Activated naive CD8-positive, alpha-beta T cell treated with anti-CD3 and anti-CD28 coated beads, Interleukin-2, amount 10 ng/mL, durations not matched to agents 7 days and 5 days (primary cell): ENCODE data around the gene HPS4. TPM values are rescaled to one million over a fixed set of nuclear protein-coding genes. Genes with fewer than 3 reads are reported as not detected.

Experiments used
- ATAC-seq: fragments of 150-1000 bp; cut with Tn5 transposase; one replicate; pipeline ENCODE4 v1.10.0; 2021; ENCODE audit warnings: low read depth, moderate library complexity
- POLR2A ChIA-PET: fragments of 350-600 bp; sonication (Branson Sonifier 250); formaldehyde crosslinking; loops from one replicate; lab custom pipeline; 2021; ENCODE audit warnings: antibody characterized with exemption; lab: Charles Lee
- DNase-seq: peaks from one replicate; pipeline ENCODE4 v3.0.0; 2021
- H3K27ac Mint-ChIP-seq: one replicate; pipeline ENCODE4 v1.8.0; 2022; ENCODE audit warnings: mild to moderate bottlenecking, mixed read lengths
- H3K27me3 Mint-ChIP-seq: one replicate; pipeline ENCODE4 v1.8.0; 2022; ENCODE audit warnings: mild to moderate bottlenecking, moderate library complexity, mixed read lengths
- H3K36me3 Mint-ChIP-seq: one replicate; pipeline ENCODE4 v1.8.0; 2021; ENCODE audit warnings: mild to moderate bottlenecking, mixed read lengths
- H3K4me1 Mint-ChIP-seq: one replicate; pipeline ENCODE4 v1.8.0; 2021; ENCODE audit warnings: mixed read lengths
- H3K4me3 Mint-ChIP-seq: one replicate; pipeline ENCODE4 v1.8.0; 2022; ENCODE audit warnings: mild to moderate bottlenecking, moderate library complexity, mixed read lengths
- H3K9me3 Mint-ChIP-seq: one replicate; pipeline ENCODE4 v1.8.0; 2021; ENCODE audit warnings: mixed read lengths
- total RNA-seq, 2 experiments: library from RNA; stranded (reverse); gene quantifications; one replicate each; pipeline ENCODE4 v1.2.3, GENCODE V29; 2021

Gene HPS4
- total RNA-seq, 2 experiments from 2014 or later: 42.6 to 48.2 TPM

DNA sequence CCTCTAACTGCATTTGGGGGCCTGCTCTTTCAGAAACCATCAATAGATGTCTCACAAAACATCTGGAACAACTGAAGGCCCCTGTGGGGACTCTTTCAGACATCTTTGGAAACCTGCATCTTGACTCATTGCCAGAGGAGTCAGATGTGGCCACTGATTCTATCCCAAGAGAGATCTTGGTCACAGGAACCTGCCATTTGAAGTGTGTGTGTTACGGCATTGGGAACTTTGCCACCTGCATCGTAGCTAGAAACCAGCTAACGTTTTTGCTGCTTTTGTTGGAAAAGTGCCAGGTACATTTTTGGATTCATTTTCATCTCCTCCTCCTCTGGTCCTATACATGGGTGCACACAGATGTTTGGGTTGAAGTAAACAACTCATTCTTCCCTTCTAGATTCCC lies 4.4 kb upstream of the HPS4 start:
- Mint-ChIP-seq H3K4me1 (peaks cover 18% of the 10 kb centered on the region), H3K9me3 (no peaks in the 10 kb centered on the region), H3K4me3 (no peak overlapping the region), H3K27me3 (no peaks in the 10 kb centered on the region), H3K36me3 (peaks cover 19% of the 10 kb centered on the region), H3K27ac (no peak overlapping the region)
- DNase-seq (no peak), ATAC-seq (no peak)
- POLR2A ChIA-PET: no interaction called here

DNA sequence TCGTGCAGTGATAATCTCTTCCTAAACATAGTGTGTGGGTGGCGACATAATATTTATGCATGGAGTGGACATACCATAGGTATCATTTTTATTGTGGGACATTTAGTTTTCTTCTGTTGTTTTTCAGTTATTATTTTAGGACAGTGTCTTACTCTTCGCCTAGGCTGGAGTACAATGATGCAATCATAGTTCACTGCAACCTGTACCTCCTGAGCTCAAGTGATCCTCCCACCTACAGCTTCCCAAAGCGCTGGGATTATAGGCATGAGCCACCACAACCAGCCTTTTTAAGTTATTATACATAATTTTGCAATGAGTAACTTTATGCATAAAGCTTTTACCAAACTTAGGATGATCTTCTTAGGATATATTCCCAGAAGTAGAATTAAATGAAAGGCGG lies 2.8 kb upstream of the HPS4 start:
- no peak overlapping the region for H3K27ac Mint-ChIP-seq
- H3K27me3 Mint-ChIP-seq: no peaks in the 10 kb centered on the region
- DNase-seq: no peak
- H3K4me1 Mint-ChIP-seq: peaks cover 32% of the 10 kb centered on the region
- no peak for ATAC-seq
- H3K36me3 Mint-ChIP-seq: peaks cover 9% of the 10 kb centered on the region
- H3K4me3 Mint-ChIP-seq: no peak overlapping the region
- POLR2A ChIA-PET: no interaction called here
- no peaks in the 10 kb centered on the region for H3K9me3 Mint-ChIP-seq

DNA sequence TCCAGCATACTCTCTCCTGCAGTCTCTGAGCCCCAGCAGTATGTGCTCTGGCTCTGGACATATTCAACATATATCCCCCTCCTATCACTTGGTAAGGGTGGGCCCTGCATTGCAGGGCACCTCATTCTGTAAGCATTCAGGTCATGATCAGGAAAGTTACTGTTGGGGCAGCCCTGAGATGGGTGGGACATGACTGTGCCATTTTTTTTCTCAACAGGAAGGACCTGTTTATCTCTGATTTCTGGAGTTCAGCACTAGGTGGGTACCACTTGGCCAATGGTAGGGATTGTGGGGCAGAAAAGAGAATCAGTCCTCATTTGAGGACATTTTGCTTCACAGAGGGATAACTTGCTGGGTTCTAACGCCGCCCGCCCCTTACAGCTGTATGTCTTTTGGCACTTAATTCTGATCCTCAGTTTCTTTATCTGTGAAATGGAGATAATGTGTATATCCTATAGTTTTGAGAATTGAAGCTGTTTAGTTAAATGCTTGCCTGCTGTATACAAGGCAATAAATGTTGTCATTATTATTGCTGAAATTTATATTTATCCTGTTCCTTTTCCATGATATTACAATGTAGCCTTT lies 2.3 kb upstream of the HPS4 start:
- H3K36me3 Mint-ChIP-seq: peaks cover 10% of the 10 kb centered on the region
- no peak for DNase-seq
- no peaks in the 10 kb centered on the region for H3K9me3 Mint-ChIP-seq
- POLR2A ChIA-PET: no interaction called here
- peak overlapping the region; percentile 16 for H3K4me3 Mint-ChIP-seq
- H3K27me3 Mint-ChIP-seq: no peaks in the 10 kb centered on the region
- peak overlapping the region; percentile 75 for H3K27ac Mint-ChIP-seq
- peaks cover 36% of the 10 kb centered on the region for H3K4me1 Mint-ChIP-seq
- no peak for ATAC-seq

DNA sequence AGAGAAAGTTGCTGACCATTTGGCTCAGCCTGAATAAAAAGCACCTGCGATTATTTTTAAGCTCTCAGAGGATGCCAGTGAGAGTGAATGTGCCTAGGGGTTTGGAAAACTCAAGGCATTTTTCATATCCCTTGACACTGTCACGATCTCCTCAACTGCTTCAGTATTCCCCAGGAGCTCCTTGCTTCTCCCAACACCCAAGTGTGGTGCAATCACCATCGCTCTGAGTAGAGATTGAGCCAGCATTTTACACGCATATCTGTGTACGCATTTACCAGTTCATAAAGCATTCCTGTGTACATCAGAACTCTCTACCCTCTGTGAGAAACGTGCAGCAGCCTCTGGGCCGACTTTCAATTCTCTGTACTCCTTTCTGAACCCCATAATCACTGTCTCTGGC lies 1.4 kb upstream of the HPS4 start:
- DNase-seq (no peak), ATAC-seq (no peak)
- peaks cover 42% of the 10 kb centered on the region for H3K4me1 Mint-ChIP-seq
- H3K4me3 Mint-ChIP-seq: peak overlapping the region; percentile 86
- H3K27me3 Mint-ChIP-seq: no peaks in the 10 kb centered on the region
- H3K27ac Mint-ChIP-seq: peak overlapping the region; percentile 75
- H3K36me3 Mint-ChIP-seq: peaks cover 8% of the 10 kb centered on the region
- POLR2A ChIA-PET: interaction anchor here (0.7 to 2.3 kb wide), 8 partner anchors 11 to 187 kb away, joined by 3 to 24 read pairs (median 5); partner anchors contain the start of gene MIAT
- H3K9me3 Mint-ChIP-seq: no peaks in the 10 kb centered on the region

DNA sequence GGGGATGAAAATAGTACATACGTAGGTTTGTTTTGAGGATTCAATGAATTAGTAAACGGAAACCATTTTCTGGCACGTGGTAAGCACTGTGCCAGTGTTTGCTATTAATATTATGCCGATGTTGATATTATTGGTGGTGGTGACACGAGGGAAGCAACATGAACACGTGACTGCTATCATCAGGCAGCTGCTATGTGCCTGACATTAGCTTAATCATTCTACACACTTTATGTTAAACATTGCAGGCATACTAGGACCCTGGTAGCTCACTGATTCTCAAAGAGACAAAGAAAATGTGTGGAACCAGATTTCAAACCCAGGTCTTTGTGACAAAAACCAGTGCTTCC lies 750 bp upstream of the HPS4 start:
- Mint-ChIP-seq H3K27me3 (no peaks in the 10 kb centered on the region), H3K9me3 (no peaks in the 10 kb centered on the region), H3K4me1 (peaks cover 47% of the 10 kb centered on the region), H3K36me3 (peaks cover 13% of the 10 kb centered on the region), H3K4me3 (peak overlapping the region; percentile 86), H3K27ac (peak overlapping the region; percentile 88)
- POLR2A ChIA-PET: interaction anchor here (0.6 to 2.3 kb wide), 17 partner anchors 8 to 188 kb away, joined by 3 to 24 read pairs (median 4); partner anchors contain the start of genes MIAT and TFIP11
- DNase-seq: no peak
- ATAC-seq: no peak

DNA sequence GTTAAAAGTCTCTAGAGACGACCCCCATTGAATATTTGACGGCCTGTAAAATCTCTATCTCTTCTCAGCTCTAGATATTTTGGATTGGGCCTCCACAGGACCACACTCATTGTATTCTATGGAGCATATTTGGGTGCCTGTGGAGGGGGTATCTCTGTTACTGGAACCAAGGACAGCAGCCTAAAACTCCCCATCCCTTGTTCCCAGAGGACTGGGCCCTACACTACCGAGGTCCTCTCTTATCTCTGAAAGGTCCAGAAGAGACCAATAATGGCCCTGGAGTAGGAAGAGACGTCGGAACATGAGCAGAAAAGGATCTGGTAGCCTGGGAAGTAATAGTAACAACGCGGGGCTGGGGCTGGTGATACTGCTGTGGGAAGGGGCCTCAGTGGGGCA lies 542 bp downstream of the HPS4 start:
- H3K4me3 Mint-ChIP-seq: peak overlapping the region; percentile 86
- H3K4me1 Mint-ChIP-seq: peaks cover 53% of the 10 kb centered on the region
- H3K36me3 Mint-ChIP-seq: peaks cover 10% of the 10 kb centered on the region
- H3K9me3 Mint-ChIP-seq: no peaks in the 10 kb centered on the region
- ATAC-seq (no peak), DNase-seq (no peak)
- H3K27me3 Mint-ChIP-seq: no peaks in the 10 kb centered on the region
- peak overlapping the region; percentile 88 for H3K27ac Mint-ChIP-seq
- POLR2A ChIA-PET: interaction anchor here (0.6 to 2.3 kb wide), 20 partner anchors 9 to 198 kb away, joined by 3 to 24 read pairs (median 4); partner anchors contain the start of gene MIAT

DNA sequence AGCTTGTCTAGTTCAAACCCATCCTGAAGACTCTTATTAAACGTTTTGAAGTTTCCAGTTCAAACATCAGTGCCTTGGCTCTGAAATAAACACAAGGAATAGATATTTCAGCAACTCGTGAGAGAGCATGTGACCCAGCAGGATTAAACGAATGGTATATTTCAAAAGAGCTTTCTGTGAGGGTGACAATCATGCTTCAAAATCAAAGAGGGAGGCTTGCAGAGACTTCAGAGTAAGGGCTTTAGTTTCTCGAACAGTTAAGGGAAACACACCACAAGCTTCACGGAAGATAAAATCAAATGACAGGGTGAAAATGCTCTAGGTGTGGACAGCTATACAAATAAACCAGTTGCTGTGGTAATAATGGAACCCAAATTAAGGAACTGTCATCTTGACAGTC lies 1.4 kb downstream of the HPS4 start:
- no peak for ATAC-seq
- Mint-ChIP-seq H3K9me3 (no peaks in the 10 kb centered on the region), H3K4me3 (peak overlapping the region; percentile 86), H3K27me3 (no peaks in the 10 kb centered on the region), H3K4me1 (peaks cover 61% of the 10 kb centered on the region), H3K27ac (peak overlapping the region; percentile 88), H3K36me3 (peaks cover 14% of the 10 kb centered on the region)
- DNase-seq: no peak
- POLR2A ChIA-PET: interaction anchor here (1.0 to 1.7 kb wide), 5 partner anchors 12 to 199 kb away, joined by 3 to 6 read pairs (median 3); partner anchors contain the start of gene MIAT

DNA sequence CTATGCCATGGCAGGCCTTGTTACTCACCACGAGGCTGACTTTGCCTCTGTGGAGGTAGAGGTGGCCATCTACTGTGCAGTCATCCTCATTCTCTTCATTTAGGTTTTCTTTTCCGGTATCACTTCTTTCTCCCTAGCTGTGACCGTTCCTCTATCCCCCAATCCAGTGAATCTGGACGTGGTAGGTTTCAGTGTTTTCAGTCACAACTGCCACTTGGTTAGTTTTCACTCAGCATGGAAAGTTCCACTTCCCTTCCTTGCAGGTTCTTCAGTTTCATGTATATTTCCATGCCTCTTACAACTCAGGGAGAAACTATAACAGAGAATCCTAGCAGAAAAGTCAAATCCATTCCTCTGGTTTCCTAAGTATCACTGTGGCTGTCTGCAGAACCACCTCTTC lies 1.9 kb downstream of the HPS4 start:
- H3K4me3 Mint-ChIP-seq: peak overlapping the region; percentile 86
- POLR2A ChIA-PET: interaction anchor here (1.0 to 1.3 kb wide), 4 partner anchors 12 to 200 kb away, joined by 3 read pairs; partner anchors contain the start of gene MIAT
- H3K36me3 Mint-ChIP-seq: peaks cover 16% of the 10 kb centered on the region
- no peak overlapping the region for H3K27ac Mint-ChIP-seq
- no peaks in the 10 kb centered on the region for H3K27me3 Mint-ChIP-seq
- H3K9me3 Mint-ChIP-seq: no peaks in the 10 kb centered on the region
- peaks cover 65% of the 10 kb centered on the region for H3K4me1 Mint-ChIP-seq
- DNase-seq: no peak
- no peak for ATAC-seq

DNA sequence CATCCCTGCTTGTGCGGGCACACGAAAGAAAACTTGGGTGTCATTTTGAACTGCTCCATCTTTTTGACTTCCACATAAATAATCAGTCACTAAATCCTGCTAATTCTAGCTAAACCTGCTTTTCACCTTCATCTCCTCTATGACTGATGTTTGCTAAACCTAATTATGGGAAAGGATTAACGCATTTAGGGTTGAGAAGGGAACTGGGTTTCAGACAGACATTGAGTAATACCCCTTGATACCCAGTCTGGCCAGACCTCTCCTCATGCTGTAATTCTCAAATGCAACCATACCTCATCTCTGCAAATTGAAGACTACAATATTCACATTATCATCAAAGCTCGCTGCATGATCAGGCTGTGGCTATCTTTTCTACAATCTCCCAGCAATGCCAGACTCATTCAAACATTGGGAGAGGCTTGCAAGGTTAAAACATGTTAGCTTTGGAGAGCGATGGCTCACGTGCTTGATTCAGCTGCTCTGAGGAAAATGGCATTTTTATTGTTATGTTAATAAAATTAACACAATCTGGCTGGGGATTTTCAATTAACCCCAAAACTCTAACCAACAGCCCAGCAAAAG lies 2.4 kb downstream of the HPS4 start:
- Mint-ChIP-seq H3K27me3 (no peaks in the 10 kb centered on the region), H3K27ac (peak overlapping the region; percentile 60), H3K36me3 (peaks cover 19% of the 10 kb centered on the region), H3K9me3 (no peaks in the 10 kb centered on the region), H3K4me1 (peaks cover 69% of the 10 kb centered on the region), H3K4me3 (peak overlapping the region; percentile 28)
- ATAC-seq (no peak), DNase-seq (no peak)
- POLR2A ChIA-PET: no interaction called here

DNA sequence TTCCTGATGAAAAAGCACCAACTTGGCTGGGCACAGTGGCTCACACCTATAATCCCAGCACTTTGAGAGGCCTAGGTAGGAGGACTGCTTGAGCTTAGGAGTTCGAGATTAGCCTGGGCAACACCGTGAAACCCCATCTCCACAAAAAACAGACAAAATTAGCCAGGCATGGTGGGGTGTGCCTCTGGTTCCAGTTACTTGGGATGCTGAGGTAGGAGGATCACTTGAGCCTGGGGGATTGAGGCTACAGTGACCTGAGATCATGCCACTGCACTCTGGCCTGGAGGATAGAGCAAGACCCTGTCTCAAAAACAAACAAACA lies 3.0 kb downstream of the HPS4 start:
- Mint-ChIP-seq H3K27me3 (no peaks in the 10 kb centered on the region), H3K27ac (peak overlapping the region; percentile 35), H3K9me3 (no peaks in the 10 kb centered on the region), H3K36me3 (peaks cover 19% of the 10 kb centered on the region), H3K4me3 (peak overlapping the region; percentile 83), H3K4me1 (peaks cover 66% of the 10 kb centered on the region)
- DNase-seq (no peak), ATAC-seq (no peak)
- POLR2A ChIA-PET: no interaction called here

DNA sequence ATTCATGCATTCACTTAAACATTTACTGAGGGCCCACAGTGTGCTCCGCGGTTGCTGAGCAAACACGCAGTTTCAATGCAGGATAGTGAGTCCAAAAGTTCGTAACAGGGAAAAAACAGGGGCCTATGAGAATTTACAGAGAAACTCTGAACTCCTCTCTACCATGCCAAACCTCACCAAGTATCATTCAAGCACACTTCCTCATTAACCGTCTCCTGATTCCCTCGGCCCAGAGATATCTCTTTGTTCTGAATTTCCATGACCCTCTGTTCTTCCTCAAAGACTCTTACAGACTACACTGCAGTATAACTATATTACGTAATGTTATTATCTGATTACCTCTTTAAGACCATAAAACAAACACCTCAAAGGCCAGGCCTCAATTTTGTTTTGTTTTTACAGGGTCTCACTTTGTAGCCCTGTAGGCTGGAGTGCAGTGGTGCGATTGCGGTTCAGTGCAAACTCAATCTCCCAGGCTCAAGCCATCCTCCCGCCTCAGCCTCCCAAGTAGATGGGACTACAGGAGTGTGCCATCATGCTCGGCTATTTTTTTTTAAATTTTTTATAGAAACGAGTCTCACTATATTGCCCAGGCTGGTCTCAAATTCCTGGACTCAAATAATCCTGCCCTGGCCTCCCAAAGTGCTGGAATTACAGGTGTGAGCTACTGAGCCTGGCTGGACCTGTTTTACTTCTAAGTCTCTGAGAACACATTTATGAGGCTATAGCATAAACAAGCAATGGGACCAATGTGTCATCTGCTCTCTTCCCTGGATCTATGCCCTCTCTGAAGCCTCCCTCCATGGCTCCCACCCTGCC lies 3.6 kb downstream of the HPS4 start:
- POLR2A ChIA-PET: interaction anchor here (0.9 to 1.8 kb wide), 3 partner anchors 67 to 193 kb away, joined by 3 to 4 read pairs (median 3); no protein-coding TSS in a partner anchor
- H3K27me3 Mint-ChIP-seq: no peaks in the 10 kb centered on the region
- H3K9me3 Mint-ChIP-seq: no peaks in the 10 kb centered on the region
- DNase-seq (no peak), ATAC-seq (no peak)
- H3K36me3 Mint-ChIP-seq: peaks cover 20% of the 10 kb centered on the region
- H3K27ac Mint-ChIP-seq: peak overlapping the region; percentile 84
- H3K4me3 Mint-ChIP-seq: peak overlapping the region; percentile 83
- peaks cover 61% of the 10 kb centered on the region for H3K4me1 Mint-ChIP-seq

DNA sequence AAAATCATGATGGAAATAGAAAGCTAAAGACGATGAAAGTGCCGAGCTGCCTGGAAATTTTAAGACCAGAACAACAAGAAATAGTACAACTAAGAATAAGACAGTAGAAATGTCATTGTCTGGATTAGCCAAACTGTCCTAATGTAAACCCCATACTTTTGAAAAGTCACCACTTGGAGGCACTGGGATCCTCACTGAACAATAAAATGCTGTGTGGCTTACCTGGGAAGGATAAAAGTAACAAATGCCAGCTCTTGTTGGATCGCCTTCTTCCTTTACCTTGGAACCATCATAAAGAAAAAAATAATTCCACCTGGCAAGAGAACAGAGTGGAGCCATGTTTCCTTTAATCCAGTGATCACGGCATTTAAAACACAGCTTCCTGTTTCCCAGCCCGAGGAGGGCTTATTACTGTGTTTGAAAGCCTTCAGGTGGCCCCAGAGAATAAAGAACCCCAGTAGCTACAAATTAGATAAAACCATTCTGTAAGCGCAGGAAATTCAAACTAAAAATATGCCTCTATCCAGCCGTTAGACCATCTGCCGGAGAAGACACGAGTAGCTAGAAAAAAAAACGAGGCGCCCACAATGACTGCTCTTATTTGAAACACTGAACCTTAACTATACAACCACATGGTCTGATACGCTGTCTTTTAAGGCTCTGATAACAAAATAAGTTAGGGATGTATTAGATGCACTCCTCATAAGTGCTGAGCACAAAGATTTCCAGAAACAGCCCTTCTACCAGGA lies 4.4 kb downstream of the HPS4 start:
- ATAC-seq (no peak), DNase-seq (no peak)
- no peaks in the 10 kb centered on the region for H3K9me3 Mint-ChIP-seq
- POLR2A ChIA-PET: interaction anchor here (0.6 to 1.8 kb wide), 5 partner anchors 33 to 222 kb away, joined by 3 to 4 read pairs (median 3); partner anchors contain the start of gene TFIP11
- H3K4me3 Mint-ChIP-seq: peak overlapping the region; percentile 83
- no peaks in the 10 kb centered on the region for H3K27me3 Mint-ChIP-seq
- H3K36me3 Mint-ChIP-seq: peaks cover 23% of the 10 kb centered on the region
- H3K27ac Mint-ChIP-seq: peak overlapping the region; percentile 84
- H3K4me1 Mint-ChIP-seq: peaks cover 60% of the 10 kb centered on the region

DNA sequence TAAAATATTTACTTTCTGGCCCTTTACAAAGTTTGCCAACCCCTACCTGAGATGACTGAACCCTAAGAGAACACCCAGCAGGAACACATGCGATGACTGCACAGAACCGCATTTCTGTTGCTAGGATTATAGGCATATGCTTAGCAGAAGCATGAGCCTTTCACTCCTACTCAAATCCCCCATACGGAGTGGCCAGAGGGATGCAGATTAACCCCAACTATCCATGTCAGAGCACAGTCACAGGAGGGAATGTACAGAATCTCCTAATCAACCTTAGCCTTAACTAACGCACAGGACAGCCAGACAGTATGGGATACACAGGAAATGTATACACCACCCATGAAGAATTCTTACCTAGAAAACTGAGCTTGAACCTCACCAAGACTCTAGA lies 6.2 kb downstream of the HPS4 start:
- no peak overlapping the region for H3K4me3 Mint-ChIP-seq
- H3K4me1 Mint-ChIP-seq: peaks cover 51% of the 10 kb centered on the region
- ATAC-seq (no peak), DNase-seq (no peak)
- no peaks in the 10 kb centered on the region for H3K27me3 Mint-ChIP-seq
- H3K9me3 Mint-ChIP-seq: no peaks in the 10 kb centered on the region
- no peak overlapping the region for H3K27ac Mint-ChIP-seq
- H3K36me3 Mint-ChIP-seq: peaks cover 28% of the 10 kb centered on the region
- POLR2A ChIA-PET: no interaction called here
